ENCODE measurements around the gene SH3RF3.

DNA sequence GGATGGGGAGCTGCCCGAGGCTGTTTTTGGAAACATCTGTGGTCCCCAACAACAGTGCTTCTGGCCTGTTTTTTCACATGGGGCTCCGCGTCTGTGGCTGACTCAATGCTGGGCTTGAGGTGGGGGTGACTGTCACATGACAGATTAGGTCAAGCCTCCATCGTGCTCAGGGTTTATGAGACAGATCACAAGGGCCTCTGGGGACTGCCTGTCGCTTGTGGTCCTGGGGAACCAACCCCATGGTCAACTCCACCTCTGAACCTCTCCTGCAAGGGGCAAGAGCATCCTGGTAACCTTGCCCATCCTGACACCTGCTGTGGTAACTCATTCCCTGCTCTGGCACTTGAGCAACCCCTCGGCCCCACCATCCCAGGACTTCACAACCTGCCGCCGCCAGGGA is 47.6 kb upstream of the SH3RF3 start:
- TF ChIP-seq CTCF (IDR thresholded peaks at IDR 0.05) (no peak), POLR2A (IDR thresholded peaks at IDR 0.05) (no peak)
